HL-60 (cell line): ENCODE data around the gene PXMP4.

Experiments used
- DNase-seq, 2 experiments: peaks; one replicate each; pipeline ENCODE4 v3.0.0-alpha.2; 2010 to 2020; ENCODE audit warnings: low read depth in 1 of 2, low spot score in 1 of 2
- H3K27ac ChIP-seq: fragments of 250-450 bp; sonication (Bioruptor Pico); replicated peaks from 2 replicates; pipeline ENCODE4 v1.5.1; 2020; ENCODE audit warnings: mild to moderate bottlenecking, moderate library complexity
- H3K27me3 ChIP-seq: fragments of 250-450 bp; sonication (Bioruptor Pico); 2 replicates; pipeline ENCODE4 v1.5.1; 2021; ENCODE audit warnings: mild to moderate bottlenecking, moderate library complexity; ENCODE audit not compliant: insufficient read depth, poor library complexity, severe bottlenecking
- H3K4me3 ChIP-seq: replicated peaks from 2 replicates; pipeline ENCODE4 v1.5.1; 2011; ENCODE audit warnings: mild to moderate bottlenecking, control low read depth, low read length; ENCODE audit not compliant: insufficient read depth
- CTCF ChIP-seq: IDR thresholded peaks from one replicate; pipeline ENCODE4 v1.5.1; 2011; ENCODE audit warnings: low read length, control low read depth, inconsistent platforms; ENCODE audit not compliant: insufficient read depth
- GABPA ChIP-seq: IDR thresholded peaks from 2 replicates; pipeline ENCODE4 v1.6.1; 2012; ENCODE audit warnings: low read depth
- POLR2AphosphoS5 ChIP-seq: IDR thresholded peaks from 2 replicates; pipeline ENCODE4 v1.6.1; 2012; ENCODE audit warnings: low read depth
- SPI1 ChIP-seq: IDR thresholded peaks from 2 replicates; pipeline ENCODE4 v1.6.1; 2012; ENCODE audit warnings: low read depth, mild to moderate bottlenecking, borderline replicate concordance
- TF ChIP-seq, protein P1 (sequence below): IDR thresholded peaks from 2 replicates; pipeline ENCODE4 v1.6.1; 2012; ENCODE audit warnings: low read depth; ENCODE audit not compliant: insufficient replicate concordance

The PXMP4 gene

GRCh38 chr20:33669873-33670640, 50.1 kb downstream of the PXMP4 start:
- no peaks in the 10 kb centered on the region for H3K27me3 ChIP-seq
- no peak for DNase-seq
- H3K4me3 ChIP-seq, result no peak overlapping the region
- H3K27ac ChIP-seq, result no peak overlapping the region
- TF ChIP-seq SPI1, result no peak
- TF ChIP-seq POLR2AphosphoS5, result no peak
- TF ChIP-seq GABPA, result no peak
- TF ChIP-seq, protein P1, sequence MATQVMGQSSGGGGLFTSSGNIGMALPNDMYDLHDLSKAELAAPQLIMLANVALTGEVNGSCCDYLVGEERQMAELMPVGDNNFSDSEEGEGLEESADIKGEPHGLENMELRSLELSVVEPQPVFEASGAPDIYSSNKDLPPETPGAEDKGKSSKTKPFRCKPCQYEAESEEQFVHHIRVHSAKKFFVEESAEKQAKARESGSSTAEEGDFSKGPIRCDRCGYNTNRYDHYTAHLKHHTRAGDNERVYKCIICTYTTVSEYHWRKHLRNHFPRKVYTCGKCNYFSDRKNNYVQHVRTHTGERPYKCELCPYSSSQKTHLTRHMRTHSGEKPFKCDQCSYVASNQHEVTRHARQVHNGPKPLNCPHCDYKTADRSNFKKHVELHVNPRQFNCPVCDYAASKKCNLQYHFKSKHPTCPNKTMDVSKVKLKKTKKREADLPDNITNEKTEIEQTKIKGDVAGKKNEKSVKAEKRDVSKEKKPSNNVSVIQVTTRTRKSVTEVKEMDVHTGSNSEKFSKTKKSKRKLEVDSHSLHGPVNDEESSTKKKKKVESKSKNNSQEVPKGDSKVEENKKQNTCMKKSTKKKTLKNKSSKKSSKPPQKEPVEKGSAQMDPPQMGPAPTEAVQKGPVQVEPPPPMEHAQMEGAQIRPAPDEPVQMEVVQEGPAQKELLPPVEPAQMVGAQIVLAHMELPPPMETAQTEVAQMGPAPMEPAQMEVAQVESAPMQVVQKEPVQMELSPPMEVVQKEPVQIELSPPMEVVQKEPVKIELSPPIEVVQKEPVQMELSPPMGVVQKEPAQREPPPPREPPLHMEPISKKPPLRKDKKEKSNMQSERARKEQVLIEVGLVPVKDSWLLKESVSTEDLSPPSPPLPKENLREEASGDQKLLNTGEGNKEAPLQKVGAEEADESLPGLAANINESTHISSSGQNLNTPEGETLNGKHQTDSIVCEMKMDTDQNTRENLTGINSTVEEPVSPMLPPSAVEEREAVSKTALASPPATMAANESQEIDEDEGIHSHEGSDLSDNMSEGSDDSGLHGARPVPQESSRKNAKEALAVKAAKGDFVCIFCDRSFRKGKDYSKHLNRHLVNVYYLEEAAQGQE, result no peak
- TF ChIP-seq CTCF, result no peak

DNA sequence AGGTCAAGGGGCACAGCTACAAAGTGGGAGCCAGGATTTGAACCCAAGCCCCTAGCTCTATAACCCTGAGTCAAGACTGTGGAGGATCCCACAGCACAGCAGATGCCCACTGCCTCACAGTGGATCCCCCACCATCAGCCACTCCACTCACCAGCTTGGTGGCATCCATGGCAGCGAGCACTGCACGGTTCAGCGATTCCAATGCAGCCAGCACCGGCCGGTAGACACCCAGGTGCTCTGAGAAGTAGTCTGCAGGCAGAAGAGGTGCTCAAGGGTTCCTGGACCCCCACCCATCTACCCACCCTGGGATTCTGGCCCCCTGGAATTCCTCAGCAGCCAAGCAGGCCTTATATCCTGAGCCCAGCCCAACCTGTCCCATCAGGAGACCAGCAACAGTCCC, 50.9 kb downstream of the PXMP4 start:
- Histone ChIP-seq H3K27ac (no peak overlapping the region), H3K27me3 (no peaks in the 10 kb centered on the region), H3K4me3 (no peak overlapping the region)
- no peak for DNase-seq
- TF ChIP-seq, protein P1, result no peak

DNA sequence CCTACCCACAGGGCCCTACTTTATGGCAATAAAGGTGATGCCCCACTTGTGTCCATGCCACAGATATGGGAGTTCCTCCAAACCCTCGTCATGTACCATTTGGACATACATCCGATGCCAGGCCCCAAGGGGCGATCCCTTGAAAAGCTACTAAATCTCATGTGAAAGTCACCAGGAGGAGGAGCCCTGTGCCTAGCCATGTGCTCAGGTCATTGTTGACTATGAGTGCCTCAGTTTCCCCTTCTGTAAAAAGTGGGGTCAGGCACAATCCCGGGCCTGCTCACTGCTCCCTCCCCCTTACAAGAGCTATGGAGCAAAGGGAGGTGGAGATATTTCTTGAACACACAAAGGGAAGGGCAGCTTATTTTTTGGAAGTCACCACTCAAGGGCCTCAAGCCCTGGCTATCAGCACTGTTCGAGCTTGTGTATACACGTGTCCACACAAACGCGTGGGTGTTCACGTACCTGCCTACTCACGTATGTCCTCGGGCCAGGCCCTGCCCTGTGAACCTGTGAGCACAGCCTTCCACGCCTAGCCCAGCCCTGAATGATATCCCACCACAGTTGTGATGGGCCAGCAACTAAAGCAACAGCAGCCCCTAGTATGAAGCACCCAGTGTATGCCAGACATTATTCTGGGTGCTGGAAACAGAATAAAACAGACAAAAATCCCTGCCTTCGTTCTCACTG, 51.5 kb downstream of the PXMP4 start:
- Histone ChIP-seq H3K27me3 (no peaks in the 10 kb centered on the region), H3K27ac (no peak overlapping the region), H3K4me3 (no peak overlapping the region)
- DNase-seq, result no peak
- TF ChIP-seq GABPA (no peak), SPI1 (no peak)

- peak overlapping the region; percentile 45 for H3K4me3 ChIP-seq
- TF ChIP-seq SPI1, result no peak
- peak; percentile 77 for TF ChIP-seq CTCF
- TF ChIP-seq GABPA, result no peak
- H3K27me3 ChIP-seq, result no peaks in the 10 kb centered on the region
- H3K27ac ChIP-seq, result 0 out of 2 replicates have a peak overlapping the region, but pooled peaks have one; percentile 2
- peak; percentile 55 to 75 for DNase-seq
These were observed 52.2 kb downstream of the PXMP4 start for GRCh38 chr20:33667676-33668465.
